Measurements from ENCODE around the gene SSU72. TPM values are rescaled to one million over a fixed set of nuclear protein-coding genes. Genes with fewer than 3 reads are reported as not detected.
"Not testable (repeated sequence)": the region's sequence is repeated elsewhere in the genome, so short reads cannot be mapped to it uniquely, and the experiment has no call there.

Gene SSU72
- total RNA-seq, 1 donor from 2014 or later, result 94.1 TPM

DNA sequence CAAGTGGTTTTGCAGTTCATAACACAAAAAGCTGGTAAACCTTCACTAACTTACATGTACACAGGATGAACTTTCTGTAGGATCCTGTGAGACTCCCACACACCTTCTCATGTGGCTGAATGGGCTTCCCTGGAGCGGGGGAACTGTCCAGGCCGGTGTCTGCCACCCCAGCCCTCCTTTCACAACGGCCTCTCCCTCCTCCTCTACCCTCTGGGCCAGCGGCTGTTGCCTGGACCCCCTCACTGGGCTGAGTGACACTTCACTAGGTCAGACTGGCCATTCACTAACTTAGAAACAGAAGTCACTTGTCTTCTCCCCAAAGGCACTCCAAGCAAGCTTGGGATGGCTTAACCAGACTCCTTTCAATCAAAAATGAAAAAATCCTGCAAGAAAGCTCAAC is 16.1 kb downstream of the SSU72 start:
- H3K27me3 Mint-ChIP-seq (ENCODE audit: insufficient read depth, low read depth), result peaks cover 2% of the 10 kb centered on the region
- Histone ChIP-seq H3K4me3 (no peak overlapping the region), H3K27me3 (no peaks in the 10 kb centered on the region), H2AFZ (replicated peaks) (no peak overlapping the region), H3K9me3 (ENCODE audit: low read depth) (no peaks in the 10 kb centered on the region), H3K4me1 (no peaks in the 10 kb centered on the region), H3K36me3 (no peaks in the 10 kb centered on the region), H3K79me2 (ENCODE audit: low read depth) (peaks cover 15% of the 10 kb centered on the region), H3F3A (ENCODE audit: low read depth) (peaks cover 3% of the 10 kb centered on the region), H4K20me1 (ENCODE audit: low read depth) (peaks cover 13% of the 10 kb centered on the region), H3K4me2 (no peak overlapping the region), H3K9ac (no peak overlapping the region), H3K27ac (no peak overlapping the region)
- no peak for TF ChIP-seq EZH2 (IDR thresholded peaks at IDR 0.05)
- TF ChIP-seq EZH2phosphoT487 (IDR thresholded peaks at IDR 0.05), result no peak
- TF ChIP-seq, protein P1, sequence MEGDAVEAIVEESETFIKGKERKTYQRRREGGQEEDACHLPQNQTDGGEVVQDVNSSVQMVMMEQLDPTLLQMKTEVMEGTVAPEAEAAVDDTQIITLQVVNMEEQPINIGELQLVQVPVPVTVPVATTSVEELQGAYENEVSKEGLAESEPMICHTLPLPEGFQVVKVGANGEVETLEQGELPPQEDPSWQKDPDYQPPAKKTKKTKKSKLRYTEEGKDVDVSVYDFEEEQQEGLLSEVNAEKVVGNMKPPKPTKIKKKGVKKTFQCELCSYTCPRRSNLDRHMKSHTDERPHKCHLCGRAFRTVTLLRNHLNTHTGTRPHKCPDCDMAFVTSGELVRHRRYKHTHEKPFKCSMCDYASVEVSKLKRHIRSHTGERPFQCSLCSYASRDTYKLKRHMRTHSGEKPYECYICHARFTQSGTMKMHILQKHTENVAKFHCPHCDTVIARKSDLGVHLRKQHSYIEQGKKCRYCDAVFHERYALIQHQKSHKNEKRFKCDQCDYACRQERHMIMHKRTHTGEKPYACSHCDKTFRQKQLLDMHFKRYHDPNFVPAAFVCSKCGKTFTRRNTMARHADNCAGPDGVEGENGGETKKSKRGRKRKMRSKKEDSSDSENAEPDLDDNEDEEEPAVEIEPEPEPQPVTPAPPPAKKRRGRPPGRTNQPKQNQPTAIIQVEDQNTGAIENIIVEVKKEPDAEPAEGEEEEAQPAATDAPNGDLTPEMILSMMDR (IDR thresholded peaks at IDR 0.05), result no peak
- H3K36me3 Mint-ChIP-seq, result peaks cover 8% of the 10 kb centered on the region
- H3K4me1 Mint-ChIP-seq, result peaks cover 14% of the 10 kb centered on the region
- no peak overlapping the region for H3K4me3 Mint-ChIP-seq
- no peak overlapping the region for H3K27ac Mint-ChIP-seq
- no peak for DNase-seq (ENCODE audit: low spot score)
- H3K9me3 Mint-ChIP-seq, result no peaks in the 10 kb centered on the region

DNA sequence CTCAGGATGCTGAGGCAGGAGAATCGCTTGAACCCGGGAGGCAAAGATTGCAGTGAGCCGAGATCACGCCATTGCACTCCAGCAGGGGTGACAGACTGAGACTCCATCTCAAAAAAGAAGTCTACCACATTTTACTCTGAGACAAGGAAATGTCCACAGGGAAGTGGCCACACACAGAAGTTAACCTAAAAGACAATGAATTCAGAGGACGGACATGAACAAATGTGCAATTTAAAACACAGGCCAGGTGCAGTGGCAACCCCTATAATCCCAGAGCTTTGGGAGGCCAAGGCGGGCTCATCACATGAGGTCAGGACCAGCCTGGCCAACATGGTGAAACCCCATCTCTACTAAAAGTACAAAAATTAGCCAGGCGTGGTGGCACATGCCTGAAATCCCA is 17.0 kb downstream of the SSU72 start:
- not testable (repeated sequence) for H3K36me3 Mint-ChIP-seq; H3K9me3 ChIP-seq (ENCODE audit: low read depth); H3F3A ChIP-seq (ENCODE audit: low read depth); H3K27me3 Mint-ChIP-seq (ENCODE audit: insufficient read depth, low read depth); H3K4me3 Mint-ChIP-seq; H3K9ac ChIP-seq; H3K36me3 ChIP-seq; H2AFZ ChIP-seq (replicated peaks); H3K4me3 ChIP-seq; H3K4me2 ChIP-seq; H3K9me3 Mint-ChIP-seq; H3K27ac Mint-ChIP-seq; DNase-seq (ENCODE audit: low spot score); H3K27ac ChIP-seq; H3K27me3 ChIP-seq; H3K4me1 ChIP-seq
- Histone ChIP-seq H4K20me1 (ENCODE audit: low read depth) (peaks cover 11% of the 10 kb centered on the region), H3K79me2 (ENCODE audit: low read depth) (peaks cover 10% of the 10 kb centered on the region)
- peaks cover 14% of the 10 kb centered on the region for H3K4me1 Mint-ChIP-seq

DNA sequence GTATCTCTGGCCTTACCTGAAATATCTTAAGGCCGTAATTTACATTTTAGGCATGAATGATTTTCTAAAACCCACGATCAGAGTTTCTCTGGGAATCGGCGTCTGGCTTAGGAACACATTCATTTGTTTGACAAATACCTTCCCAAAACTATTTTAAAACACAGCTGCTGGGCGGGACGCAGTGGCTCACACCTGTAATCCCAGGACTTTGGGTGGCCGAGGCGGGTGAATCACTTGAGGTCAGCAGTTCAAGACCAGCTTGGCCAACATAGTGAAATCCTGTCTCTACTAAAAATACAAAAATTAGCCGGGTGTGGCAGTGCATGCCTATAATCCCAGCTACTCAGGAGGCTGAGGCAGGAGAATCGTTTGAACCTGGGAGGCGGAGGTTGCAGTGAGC is 17.7 kb downstream of the SSU72 start:
- H3K9me3 ChIP-seq (ENCODE audit: low read depth); DNase-seq (ENCODE audit: low spot score); H2AFZ ChIP-seq (replicated peaks); H3K27ac ChIP-seq; H3K27me3 Mint-ChIP-seq (ENCODE audit: insufficient read depth, low read depth); H3K36me3 Mint-ChIP-seq; H3K4me3 Mint-ChIP-seq; H3K27me3 ChIP-seq; H3K9ac ChIP-seq; H3K9me3 Mint-ChIP-seq; H3K4me2 ChIP-seq; H3K4me1 ChIP-seq; H3K4me3 ChIP-seq; H3K27ac Mint-ChIP-seq; H3F3A ChIP-seq (ENCODE audit: low read depth); H3K36me3 ChIP-seq: not testable (repeated sequence)
- Histone ChIP-seq H4K20me1 (ENCODE audit: low read depth) (peaks cover 18% of the 10 kb centered on the region), H3K79me2 (ENCODE audit: low read depth) (peaks cover 15% of the 10 kb centered on the region)
- peaks cover 14% of the 10 kb centered on the region for H3K4me1 Mint-ChIP-seq

DNA sequence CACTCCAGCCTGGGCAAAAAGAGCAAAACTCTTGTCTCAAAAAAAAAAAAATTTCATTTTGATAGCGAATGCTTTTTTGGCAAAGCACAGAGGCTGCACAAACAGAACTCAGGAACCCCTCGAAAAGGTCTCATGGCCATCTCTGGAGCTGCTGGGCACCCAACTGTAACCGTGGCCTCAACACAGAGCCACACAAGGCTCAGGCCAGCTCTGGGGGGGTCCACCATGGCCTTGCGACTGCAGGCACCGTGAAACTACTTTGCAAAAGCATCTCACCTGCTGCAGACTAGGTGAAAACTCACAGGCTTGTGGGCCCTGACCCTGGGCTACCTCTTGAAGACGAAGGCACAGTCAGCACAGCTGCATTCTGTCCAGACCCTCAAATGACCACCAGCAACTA is 18.2 kb downstream of the SSU72 start:
- peaks cover 20% of the 10 kb centered on the region for H3K79me2 ChIP-seq (ENCODE audit: low read depth)
- Mint-ChIP-seq H3K4me1 (peaks cover 14% of the 10 kb centered on the region), H3K27me3 (ENCODE audit: insufficient read depth, low read depth) (peaks cover 5% of the 10 kb centered on the region), H3K36me3 (peaks cover 2% of the 10 kb centered on the region), H3K27ac (no peak overlapping the region), H3K4me3 (no peak overlapping the region), H3K9me3 (no peaks in the 10 kb centered on the region)
- no peak overlapping the region for H3K27ac ChIP-seq
- TF ChIP-seq EZH2 (IDR thresholded peaks at IDR 0.05), result no peak
- TF ChIP-seq, protein P1 (IDR thresholded peaks at IDR 0.05), result no peak
- no peak for TF ChIP-seq EZH2phosphoT487 (IDR thresholded peaks at IDR 0.05)
- H3K4me3 ChIP-seq, result no peak overlapping the region
- H4K20me1 ChIP-seq (ENCODE audit: low read depth), result peaks cover 20% of the 10 kb centered on the region
- H3K27me3 ChIP-seq, result no peaks in the 10 kb centered on the region
- H2AFZ ChIP-seq (replicated peaks), result no peak overlapping the region
- no peak for DNase-seq (ENCODE audit: low spot score)
- H3K9ac ChIP-seq, result no peak overlapping the region
- H3K9me3 ChIP-seq (ENCODE audit: low read depth), result no peaks in the 10 kb centered on the region
- no peak overlapping the region for H3K4me2 ChIP-seq
- no peaks in the 10 kb centered on the region for H3K4me1 ChIP-seq
- H3F3A ChIP-seq (ENCODE audit: low read depth), result peaks cover 3% of the 10 kb centered on the region
- H3K36me3 ChIP-seq, result no peaks in the 10 kb centered on the region

Measured in neural progenitor cell (in vitro differentiated cells).